ENCODE measurements around the gene CFAP43.

DNA sequence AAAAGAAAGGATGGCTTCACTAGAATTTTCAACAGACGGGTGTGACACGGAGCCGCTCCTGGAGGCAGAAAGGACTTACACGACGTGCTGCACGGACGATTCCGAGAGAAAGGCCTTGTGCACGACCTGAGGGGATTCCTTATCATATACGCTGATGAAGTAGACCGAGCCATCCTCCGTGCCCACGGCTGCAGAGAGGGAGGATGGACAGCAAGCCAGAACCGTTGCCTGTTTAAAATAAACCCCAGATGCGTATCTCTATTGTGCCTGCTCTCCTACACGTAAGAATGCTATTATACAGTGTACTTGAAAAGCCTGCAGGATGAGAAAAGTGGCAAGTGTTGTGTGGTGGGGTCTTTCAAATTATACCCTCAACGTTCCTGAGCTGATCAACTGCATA is 38.4 kb downstream of the CFAP43 start:
- TF ChIP-seq POLR2A (IDR thresholded peaks at IDR 0.05; ENCODE audit: low read depth) (no peak), CTCF (IDR thresholded peaks at IDR 0.05) (no peak), POLR2AphosphoS5 (IDR thresholded peaks at IDR 0.05) (no peak)

Measured in esophagus muscularis mucosa (tissue), 3 donors.